Thyroid gland (tissue), 4 donors: ENCODE measurements around the gene AR. TPM values are rescaled to one million over a fixed set of nuclear protein-coding genes. Genes with fewer than 3 reads are reported as not detected.

Experiments used
- DNase-seq, 2 donors: peaks; one replicate each; pipeline ENCODE4 v3.0.0-alpha.2; 2019
- H3K27ac ChIP-seq, 3 donors: fragments of 200-600 bp; sonication (generic); 1 replicate in 2 of 3; 2 replicates in 1 of 3; pipeline ENCODE4 v1.5.1; 2016 to 2019; ENCODE audit warnings: mild to moderate bottlenecking in 1 of 3, moderate library complexity in 1 of 3
- H3K27me3 ChIP-seq: fragments of 200-600 bp; sonication (generic); one replicate; pipeline ENCODE4 v1.5.1; 2019
- H3K36me3 ChIP-seq, 2 donors: fragments of 200-600 bp; sonication (generic); one replicate each; pipeline ENCODE4 v1.5.1; 2016 to 2019
- H3K4me1 ChIP-seq, 2 donors: fragments of 200-600 bp; sonication (generic); one replicate each; pipeline ENCODE4 v1.5.1; 2017 to 2019
- H3K4me3 ChIP-seq, 3 donors: fragments of 200-600 bp; sonication (generic); replicated peaks in 1 of 3; 1 replicate in 2 of 3; 2 replicates in 1 of 3; pipeline ENCODE4 v1.5.1; 2016; ENCODE audit warnings: mild to moderate bottlenecking in 1 of 3
- H3K9me3 ChIP-seq: fragments of 200-600 bp; sonication (generic); one replicate; pipeline ENCODE4 v1.5.1; 2017
- CTCF ChIP-seq, 6 experiments: fragments of 200-600 bp in 3 of 6; fragments of 450-650 bp in 3 of 6; sonication (generic) in 3 of 6; IDR thresholded peaks; one replicate each; pipeline ENCODE4 v1.5.1; 2016 to 2019; ENCODE audit warnings: antibody characterized with exemption in 6 of 6, mild to moderate bottlenecking in 2 of 6, inconsistent platforms in 1 of 6, moderate library complexity in 1 of 6
- POLR2A ChIP-seq, 2 donors: fragments of 450-650 bp; IDR thresholded peaks; one replicate each; pipeline ENCODE4 v1.6.1; 2017; ENCODE audit warnings: antibody characterized with exemption in 2 of 2, mild to moderate bottlenecking in 2 of 2, moderate library complexity in 1 of 2
- WGBS, 2 donors: methylation state at CpG; one replicate each; pipeline ENCODE4 v1.1.5; 2017; 5-methylcytosine and 5-hydroxymethylcytosine counted together
- intact Hi-C: fragments of 100-400 bp; cut with DNase I; formaldehyde crosslinking; loops from one replicate; pipeline ENCODE4 v1.15.1; 2023
- total RNA-seq, 4 donors: library from RNA; depleted of rRNA; stranded (reverse); fragments of >200 nt; gene quantifications; one replicate each; pipeline ENCODE4 v1.2.3, GENCODE V29; 2016

AR gene
- total RNA-seq, 4 donors from 2014 or later = 5.2 to 15.0 (median 11.6) TPM

GRCh38 chrX:67546496-67547423 lies 2.9 kb downstream of the AR start:
- peak overlapping the region in 2 of 3 donors; percentile 27 to 46 for H3K27ac ChIP-seq
- TF ChIP-seq CTCF (IDR thresholded peaks at IDR 0.05) (no peak), POLR2A (IDR thresholded peaks at IDR 0.05) (no peak)
- 20 to 49% methylated on average over 11 of the region's 44 CpGs for WGBS, 2 donors
- peak overlapping the region in 2 of 3 donors; percentile 13 to 30 for H3K4me3 ChIP-seq
- peak; percentile 3 to 8 for DNase-seq
- intact Hi-C loops = no loop called here
- no peaks in the 10 kb centered on the region for H3K9me3 ChIP-seq
- no peaks in the 10 kb centered on the region for H3K36me3 ChIP-seq
- no peaks in the 10 kb centered on the region for H3K27me3 ChIP-seq
- H3K4me1 ChIP-seq = no peaks in the 10 kb centered on the region

DNA sequence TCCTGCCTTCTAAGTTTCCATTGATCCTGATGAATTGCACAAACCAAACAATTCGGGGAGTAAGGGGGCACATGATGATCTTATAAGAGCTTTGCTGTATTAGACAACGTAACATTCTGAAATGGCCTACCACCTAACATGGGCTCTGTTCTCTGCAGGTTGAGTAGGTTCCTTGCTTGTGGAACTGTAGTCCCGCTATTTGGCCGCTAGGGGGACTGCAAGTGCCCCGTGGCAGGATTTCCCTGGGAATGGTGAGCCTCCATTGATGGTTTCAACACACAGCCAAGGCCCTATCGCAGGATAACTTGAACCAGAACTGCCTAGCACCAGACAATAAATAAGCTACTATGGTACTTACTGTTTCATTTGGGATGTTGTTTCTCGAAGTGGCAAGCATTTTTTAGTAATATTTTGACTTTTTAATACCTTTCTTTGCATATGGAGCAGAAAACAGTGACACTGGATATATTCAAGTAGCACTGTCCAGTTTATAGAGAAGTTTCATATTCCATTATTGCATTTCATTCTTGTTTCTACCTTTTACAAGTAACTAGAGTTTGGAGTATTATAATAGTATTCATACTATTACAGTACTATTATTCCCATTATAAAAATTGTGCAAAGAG lies 11.9 kb downstream of the AR start:
- H3K4me1 ChIP-seq = no peaks in the 10 kb centered on the region
- DNase-seq = peak; percentile 9 to 26

GRCh38 chrX:67558267-67558666 lies 14.4 kb downstream of the AR start:
- H3K4me3 ChIP-seq = no peak overlapping the region
- 91 to 94% methylated on average over 1 of the region's 1 CpG for WGBS, 2 donors
- no peaks in the 10 kb centered on the region for H3K27me3 ChIP-seq
- no peak for DNase-seq
- H3K36me3 ChIP-seq = no peaks in the 10 kb centered on the region
- no peak for TF ChIP-seq POLR2A (IDR thresholded peaks at IDR 0.05)
- no peak for TF ChIP-seq CTCF (IDR thresholded peaks at IDR 0.05)
- H3K4me1 ChIP-seq = no peaks in the 10 kb centered on the region
- no peak overlapping the region for H3K27ac ChIP-seq
- no peaks in the 10 kb centered on the region for H3K9me3 ChIP-seq
- intact Hi-C loops = no loop called here

More for the DNA sequence above, 11.9 kb downstream of the AR start:
- no peaks in the 10 kb centered on the region for H3K9me3 ChIP-seq
- peak; percentile 47 to 76 (median 54) for TF ChIP-seq CTCF (IDR thresholded peaks at IDR 0.05)
- TF ChIP-seq POLR2A (IDR thresholded peaks at IDR 0.05) = no peak
- no peaks in the 10 kb centered on the region for H3K27me3 ChIP-seq
- no peak overlapping the region for H3K4me3 ChIP-seq
- H3K36me3 ChIP-seq = no peaks in the 10 kb centered on the region
- WGBS, 2 donors = 39 to 46% methylated on average over 7 of the region's 7 CpGs
- intact Hi-C loops = no loop called here
- no peak overlapping the region for H3K27ac ChIP-seq

GRCh38 chrX:67563469-67564448 lies 19.9 kb downstream of the AR start:
- H3K27me3 ChIP-seq = no peaks in the 10 kb centered on the region
- no peaks in the 10 kb centered on the region for H3K4me1 ChIP-seq
- TF ChIP-seq POLR2A (IDR thresholded peaks at IDR 0.05) = no peak
- no peak for TF ChIP-seq CTCF (IDR thresholded peaks at IDR 0.05)
- H3K4me3 ChIP-seq = no peak overlapping the region
- DNase-seq = no peak
- no peaks in the 10 kb centered on the region for H3K9me3 ChIP-seq
- 71 to 72% methylated on average over 7 of the region's 7 CpGs for WGBS, 2 donors
- no peaks in the 10 kb centered on the region for H3K36me3 ChIP-seq
- H3K27ac ChIP-seq = peak overlapping the region in 1 of 3 donors; percentile 31
- intact Hi-C loops = no loop called here
